ENCODE data around the gene GRIK3.

The GRIK3 gene

DNA sequence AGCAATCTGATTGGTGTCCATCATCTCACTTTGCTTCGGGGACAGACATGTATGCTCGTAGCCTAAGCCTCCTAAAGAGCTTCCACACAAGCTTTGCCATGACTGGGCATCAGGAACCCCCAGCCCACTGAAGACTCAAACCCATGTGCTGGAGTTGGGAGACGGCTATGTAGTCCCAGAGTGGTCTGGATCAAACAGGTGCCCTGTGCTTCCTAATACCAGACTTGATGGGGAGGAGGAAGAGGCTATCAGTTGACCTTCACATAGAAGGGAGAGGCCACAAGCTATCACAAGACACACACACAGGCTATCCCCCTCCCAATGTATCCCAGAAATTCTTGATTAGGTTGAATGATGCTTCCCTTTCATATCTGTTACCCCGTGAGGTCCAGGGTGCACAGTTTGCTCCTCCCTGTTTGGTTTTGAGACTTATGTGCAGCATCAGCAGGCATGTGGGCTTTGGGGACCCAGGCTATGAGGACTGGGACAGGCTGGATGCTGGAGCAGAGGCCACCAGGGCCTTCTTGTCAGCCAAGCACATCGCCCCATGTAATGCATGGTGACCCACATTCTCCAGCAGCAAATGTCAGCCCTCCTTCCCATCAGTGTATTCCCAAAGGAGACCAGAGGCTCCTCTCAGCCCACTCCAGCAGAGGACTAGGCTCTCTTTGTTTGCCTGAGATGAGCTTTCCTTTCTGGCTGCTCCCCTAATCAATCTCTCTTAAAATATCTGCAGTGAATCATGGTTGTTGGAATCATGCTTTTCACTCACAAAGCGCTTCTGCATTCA, 159.8 kb downstream of the GRIK3 start:
- no peak for TF ChIP-seq ZNF274 (IDR thresholded peaks at IDR 0.05; ENCODE audit: low read depth, low read length)
- no peak overlapping the region for H3K4me3 ChIP-seq (ENCODE audit: low read length)

DNA sequence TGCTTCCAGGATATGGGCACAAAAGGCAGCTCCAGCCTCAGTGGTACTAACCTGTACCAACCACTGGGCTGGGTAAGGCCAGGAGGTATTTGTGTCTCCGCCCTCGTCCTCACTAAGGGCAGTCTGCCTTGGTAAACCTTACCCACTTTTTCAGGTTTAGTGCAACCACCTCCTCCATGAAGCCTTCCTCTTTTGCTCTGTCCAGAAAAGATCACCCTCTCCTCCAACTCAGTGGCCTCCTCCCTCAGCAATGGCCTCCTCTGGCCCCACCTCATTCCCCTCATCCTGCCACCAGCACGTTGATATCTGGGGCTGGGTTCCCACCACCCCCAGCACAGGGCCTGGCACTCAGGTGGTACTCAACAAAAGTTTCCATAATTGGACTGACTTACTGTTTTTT, 161.5 kb downstream of the GRIK3 start:
- TF ChIP-seq ZNF274 (IDR thresholded peaks at IDR 0.05; ENCODE audit: low read depth, low read length): no peak
- no peak overlapping the region for H3K4me3 ChIP-seq (ENCODE audit: low read length)

DNA sequence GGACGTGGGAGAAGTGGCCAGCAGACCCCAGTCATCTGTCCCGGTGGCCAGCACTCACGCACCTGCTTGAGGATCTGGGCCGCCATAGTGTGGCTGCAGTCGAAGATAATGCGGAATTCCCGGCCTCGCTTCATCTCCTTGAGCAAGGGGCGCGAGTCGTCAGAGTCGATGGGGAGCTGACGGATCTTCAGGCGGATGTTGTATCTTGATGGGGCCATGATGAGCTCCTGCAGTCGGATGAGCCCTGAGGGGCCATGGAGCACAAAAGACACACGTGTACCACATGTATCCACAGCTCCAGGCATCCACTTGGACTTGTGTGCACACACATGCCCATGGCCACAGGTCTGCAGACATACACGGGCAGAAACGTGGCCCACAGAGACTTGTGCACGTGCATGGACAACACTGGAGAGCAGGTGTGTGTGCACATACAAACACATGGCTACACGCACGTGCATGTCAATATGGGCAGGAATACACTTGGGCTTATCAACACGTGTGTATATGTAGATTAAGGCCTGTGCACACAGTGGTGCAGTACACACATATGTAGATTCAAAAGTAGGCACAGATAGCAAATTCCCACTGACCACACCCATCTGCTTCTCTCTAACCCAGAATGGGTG, 162.1 kb downstream of the GRIK3 start:
- no peak for TF ChIP-seq ZNF274 (IDR thresholded peaks at IDR 0.05; ENCODE audit: low read depth, low read length)
- H3K4me3 ChIP-seq (ENCODE audit: low read length): no peak overlapping the region

DNA sequence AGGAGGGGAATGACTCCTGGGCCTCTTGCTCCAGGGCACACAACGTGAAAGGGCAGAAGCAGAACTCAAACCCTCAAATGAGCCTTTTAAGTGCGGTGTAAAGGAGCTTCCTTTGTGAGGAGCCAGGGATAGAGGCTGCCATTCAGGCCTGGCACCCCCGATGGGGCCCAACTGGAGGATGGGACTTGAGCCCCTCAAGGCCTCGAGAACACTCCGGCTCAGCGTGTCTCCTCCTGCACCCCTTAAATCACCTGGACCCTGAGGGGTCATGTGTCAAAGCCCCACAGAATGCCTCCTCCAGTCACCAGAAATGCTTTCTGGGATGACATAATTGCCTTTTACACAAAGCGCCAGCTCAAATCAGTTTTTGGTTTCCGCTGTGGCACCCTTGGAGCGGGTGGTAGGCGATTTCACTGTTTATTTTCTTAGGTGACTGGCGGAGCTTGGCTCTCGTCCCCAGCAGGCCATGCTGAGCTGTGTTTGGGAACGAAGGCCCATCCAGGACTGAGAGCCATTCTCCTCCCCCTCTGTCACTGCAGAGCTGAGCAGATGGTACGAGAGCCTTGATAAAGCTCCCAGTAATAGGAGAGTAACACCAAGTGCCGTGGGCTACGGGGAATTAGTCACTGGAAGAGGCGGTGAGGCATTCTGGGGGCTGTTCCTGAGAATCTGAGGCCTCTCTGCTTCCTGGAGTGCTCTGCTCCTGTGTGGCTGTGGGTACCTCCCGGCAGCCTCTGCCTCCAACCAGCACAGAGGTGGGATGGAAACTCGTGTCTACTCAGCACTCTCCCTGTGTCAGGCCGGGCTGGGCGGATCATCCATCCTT, 163.0 kb downstream of the GRIK3 start:
- H3K4me3 ChIP-seq (ENCODE audit: low read length): no peak overlapping the region
- TF ChIP-seq ZNF274 (IDR thresholded peaks at IDR 0.05; ENCODE audit: low read depth, low read length): no peak

DNA sequence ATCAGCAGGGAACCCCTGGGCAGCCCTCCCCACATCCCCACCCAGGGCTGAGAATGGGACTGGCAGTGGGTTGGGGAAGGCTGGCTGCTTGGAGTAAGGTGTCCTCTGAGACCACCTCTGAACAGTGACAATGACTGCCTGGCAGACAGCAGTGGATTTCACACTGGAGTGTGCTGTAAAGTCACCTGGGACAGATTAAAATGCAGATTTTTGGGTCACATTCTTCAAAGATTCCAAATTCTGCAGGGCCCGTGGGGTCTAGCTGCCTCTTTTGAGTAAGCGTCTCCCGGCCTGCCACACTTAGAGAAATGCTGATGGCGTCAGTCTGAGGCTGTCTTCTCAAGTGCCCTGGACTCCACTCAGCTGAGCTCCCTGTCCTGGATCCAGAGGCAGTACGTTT, 164.5 kb downstream of the GRIK3 start:
- no peak for TF ChIP-seq ZNF274 (IDR thresholded peaks at IDR 0.05; ENCODE audit: low read depth, low read length)
- H3K4me3 ChIP-seq (ENCODE audit: low read length): no peak overlapping the region

DNA sequence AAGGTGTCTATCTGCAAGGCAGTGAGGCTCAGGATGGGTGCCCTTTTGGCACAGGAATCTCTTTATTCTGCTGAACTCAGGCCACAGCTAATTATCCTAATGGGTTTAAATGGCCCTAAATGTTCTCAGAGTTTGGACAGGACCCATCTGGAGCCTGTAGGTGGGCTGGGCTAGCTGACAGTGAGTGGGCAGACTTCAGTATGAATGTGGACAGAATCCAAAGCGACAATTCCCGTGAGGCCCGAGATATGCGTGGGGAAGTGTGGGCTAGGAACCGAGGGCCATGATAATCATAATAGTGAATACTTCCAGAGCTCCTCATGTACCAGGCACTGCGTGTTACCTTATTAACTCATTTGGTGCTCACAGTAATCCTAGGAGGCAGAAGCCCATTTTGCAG, 165.3 kb downstream of the GRIK3 start:
- TF ChIP-seq ZNF274 (IDR thresholded peaks at IDR 0.05; ENCODE audit: low read depth, low read length): no peak

DNA sequence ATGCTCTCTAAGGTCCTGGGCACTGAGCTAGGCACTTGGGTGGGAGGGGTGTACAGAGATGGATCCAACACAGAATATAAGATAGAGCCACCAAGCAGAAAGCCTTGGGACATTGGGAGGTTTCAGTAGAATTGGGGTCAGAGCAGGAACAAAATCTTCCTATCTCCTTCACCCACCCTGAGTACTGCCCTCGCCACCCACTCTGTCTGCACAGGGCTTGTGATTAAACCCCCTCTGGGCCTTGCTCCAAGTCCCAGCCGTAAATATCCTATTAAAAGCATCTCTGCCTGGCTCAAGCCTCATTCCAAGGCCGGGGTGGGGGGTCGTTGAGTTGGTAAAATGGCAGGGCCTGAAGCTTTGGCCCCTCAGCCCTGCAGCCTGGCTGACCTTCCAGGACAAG, 166.7 kb downstream of the GRIK3 start:
- no peak overlapping the region for H3K4me3 ChIP-seq (ENCODE audit: low read length)
- TF ChIP-seq ZNF274 (IDR thresholded peaks at IDR 0.05; ENCODE audit: low read depth, low read length): no peak

More for the DNA sequence above, 165.3 kb downstream of the GRIK3 start:
- H3K4me3 ChIP-seq (ENCODE audit: low read length): no peak overlapping the region

DNA sequence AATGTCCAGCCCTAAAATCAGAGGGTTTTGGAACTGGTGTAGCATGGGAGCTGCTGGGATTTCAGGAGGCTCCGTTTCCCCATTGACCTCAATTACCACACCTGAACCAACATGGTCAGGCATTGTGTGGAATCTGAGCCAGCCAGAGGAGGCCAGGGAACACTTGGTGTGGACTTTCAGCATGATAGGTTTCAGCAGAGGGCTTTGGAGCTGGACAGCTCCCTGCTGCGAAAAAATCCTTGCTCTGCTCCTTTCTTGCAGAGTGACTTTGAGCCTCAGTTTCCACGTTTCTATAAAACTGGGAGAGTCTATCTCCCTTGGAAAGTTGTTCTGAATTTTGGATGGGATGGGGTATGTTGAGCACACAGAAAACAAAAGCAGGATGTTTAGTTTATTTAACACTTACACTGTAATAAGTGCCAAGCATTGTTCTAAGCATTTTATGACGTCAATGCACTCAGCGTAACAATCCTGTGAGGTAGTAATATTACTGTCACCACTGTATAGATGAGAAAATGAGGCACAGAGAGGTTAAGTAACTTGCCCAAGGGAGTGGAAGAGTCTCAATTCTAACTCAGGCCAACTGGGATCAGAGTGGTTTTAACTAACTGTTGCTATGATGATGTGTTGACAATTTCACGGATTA, 168.0 kb downstream of the GRIK3 start:
- H3K4me3 ChIP-seq (ENCODE audit: low read length): no peak overlapping the region
- TF ChIP-seq ZNF274 (IDR thresholded peaks at IDR 0.05; ENCODE audit: low read depth, low read length): no peak

DNA sequence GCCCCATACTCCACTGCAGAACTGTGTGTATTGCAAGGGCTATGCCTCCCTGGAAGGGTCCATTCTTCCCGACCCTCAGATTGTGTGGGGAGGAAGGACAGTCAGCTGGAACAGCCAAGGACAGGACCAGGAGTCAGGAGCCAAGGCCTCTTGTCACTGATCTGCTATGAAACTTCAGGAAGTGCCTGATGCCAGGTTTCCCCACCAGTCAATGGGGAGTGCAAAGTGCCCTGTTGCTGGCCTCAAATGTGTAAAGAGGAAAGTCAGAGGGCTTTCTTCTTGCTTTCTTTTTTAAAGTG, 168.8 kb downstream of the GRIK3 start:
- TF ChIP-seq ZNF274 (IDR thresholded peaks at IDR 0.05; ENCODE audit: low read depth, low read length): no peak

DNA sequence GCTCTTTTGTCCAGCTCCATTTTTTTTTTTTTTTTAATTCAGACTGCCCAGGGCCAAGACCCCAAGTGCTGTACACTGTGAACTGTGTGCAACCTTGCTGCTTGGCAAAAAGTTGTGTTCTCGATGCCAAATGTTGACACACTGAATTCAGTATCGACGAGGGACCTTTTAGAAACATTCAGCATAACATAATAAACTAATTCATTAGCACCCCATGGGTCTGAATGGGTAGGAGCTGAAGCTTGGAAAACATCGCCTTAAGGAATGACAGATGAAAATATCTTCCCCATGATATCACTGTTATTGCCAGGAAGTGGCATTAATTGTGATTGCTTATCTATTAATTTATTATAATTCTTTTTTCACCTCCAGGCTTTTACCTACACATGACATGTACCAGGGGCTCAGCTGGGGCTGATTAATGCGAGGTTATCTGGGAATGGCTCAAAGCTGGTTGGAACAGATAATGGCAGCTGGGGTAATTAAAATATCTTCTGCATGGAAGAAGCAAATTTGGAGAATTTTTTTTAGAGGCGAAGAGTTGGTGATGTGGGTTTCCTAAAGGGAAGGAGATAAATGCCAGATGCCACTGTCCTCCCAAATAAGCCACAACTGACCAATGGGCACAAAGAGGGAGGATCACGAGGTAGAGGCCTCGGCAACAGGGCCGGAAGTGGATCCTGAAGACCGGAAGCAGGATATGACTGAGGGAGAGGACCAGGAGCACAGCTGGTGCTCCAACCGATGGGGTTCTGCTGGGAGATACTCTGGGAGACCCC, 169.3 kb downstream of the GRIK3 start:
- no peak overlapping the region for H3K4me3 ChIP-seq (ENCODE audit: low read length)
- TF ChIP-seq ZNF274 (IDR thresholded peaks at IDR 0.05; ENCODE audit: low read depth, low read length): no peak

More for the DNA sequence above, 168.8 kb downstream of the GRIK3 start:
- no peak overlapping the region for H3K4me3 ChIP-seq (ENCODE audit: low read length)

DNA sequence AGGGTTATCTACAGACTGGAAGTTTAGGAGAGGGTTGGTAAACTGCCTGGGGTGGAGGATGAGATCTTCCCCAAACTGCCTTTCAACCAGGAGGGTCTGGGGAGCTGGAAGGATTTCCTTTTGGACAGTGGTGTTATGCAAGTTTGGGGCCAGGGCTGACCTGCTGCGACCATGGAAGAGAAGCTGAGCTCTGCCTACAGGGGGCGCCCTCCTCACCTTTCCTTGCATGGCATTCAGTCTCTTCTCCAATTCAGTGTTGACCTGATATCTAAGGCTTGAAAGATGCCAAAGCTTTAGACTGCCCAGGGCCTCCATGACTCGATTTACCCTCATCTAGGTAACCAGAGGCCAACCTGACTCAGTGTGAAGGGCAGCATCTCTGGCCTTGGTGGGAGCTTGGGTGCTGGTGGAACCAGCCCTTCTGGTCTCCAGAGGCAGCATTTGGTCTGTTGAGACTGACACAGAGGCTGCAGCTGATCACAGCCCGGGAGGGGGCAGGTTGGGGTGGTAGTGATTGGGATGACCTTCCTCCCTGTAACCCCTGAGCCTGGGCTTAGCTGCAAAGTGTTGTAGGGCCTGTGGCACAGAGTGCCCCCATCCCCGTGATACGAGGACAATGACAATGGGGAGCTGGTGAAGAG, 170.0 kb downstream of the GRIK3 start:
- TF ChIP-seq ZNF274 (IDR thresholded peaks at IDR 0.05; ENCODE audit: low read depth, low read length): no peak
- no peak overlapping the region for H3K4me3 ChIP-seq (ENCODE audit: low read length)

DNA sequence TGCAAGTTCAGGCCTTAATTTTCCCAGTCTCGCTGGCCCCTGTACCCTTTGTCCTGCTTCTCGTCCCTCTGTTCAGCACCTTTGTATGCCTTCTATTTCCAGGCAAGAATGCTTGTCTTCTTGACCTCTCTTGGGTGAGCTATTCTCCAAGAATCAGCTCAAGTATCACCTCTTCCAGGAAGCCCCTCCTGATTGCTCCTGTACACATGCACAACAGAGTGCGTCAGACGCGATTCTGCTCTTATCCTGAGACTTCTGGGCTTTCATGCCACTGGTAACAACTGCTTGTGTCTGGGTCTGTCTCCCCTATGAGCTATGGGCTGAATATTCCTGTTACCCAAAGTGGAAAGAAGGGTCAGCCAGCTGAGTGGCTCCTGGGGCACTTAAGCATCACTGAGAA, 170.8 kb downstream of the GRIK3 start:
- TF ChIP-seq ZNF274 (IDR thresholded peaks at IDR 0.05; ENCODE audit: low read depth, low read length): no peak
- no peak overlapping the region for H3K4me3 ChIP-seq (ENCODE audit: low read length)

DNA sequence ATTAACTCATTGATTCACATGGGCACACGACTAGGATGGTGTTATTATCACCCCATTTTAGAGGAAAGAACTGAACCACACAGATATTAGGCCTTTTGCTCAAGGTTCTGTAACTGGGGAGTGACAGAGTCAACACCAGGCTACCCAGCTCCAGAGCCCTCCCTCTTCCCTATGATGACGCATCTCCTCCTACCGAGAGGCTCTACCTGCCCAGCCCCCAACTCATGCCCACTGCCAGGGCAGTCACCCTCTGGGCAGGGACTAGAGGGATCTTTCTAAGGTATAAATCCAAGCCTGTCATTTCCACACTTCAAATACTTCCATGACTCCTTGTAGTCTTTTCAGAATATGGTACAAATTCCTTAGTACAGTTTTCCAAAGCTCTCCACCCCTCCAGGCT, 171.3 kb downstream of the GRIK3 start:
- no peak overlapping the region for H3K4me3 ChIP-seq (ENCODE audit: low read length)
- TF ChIP-seq ZNF274 (IDR thresholded peaks at IDR 0.05; ENCODE audit: low read depth, low read length): no peak

Data from GM08714 (cell line).